HG03378 (cell line): Measurements from ENCODE around the gene AUP1.

Source experiments
- ATAC-seq: cut with Tn5 transposase; IDR thresholded peaks from one replicate; pipeline ENCODE4 v1.9.1; 2021; ENCODE audit warnings: mild to moderate bottlenecking, moderate library complexity; ENCODE audit not compliant: unreplicated experiment

The AUP1 gene

DNA sequence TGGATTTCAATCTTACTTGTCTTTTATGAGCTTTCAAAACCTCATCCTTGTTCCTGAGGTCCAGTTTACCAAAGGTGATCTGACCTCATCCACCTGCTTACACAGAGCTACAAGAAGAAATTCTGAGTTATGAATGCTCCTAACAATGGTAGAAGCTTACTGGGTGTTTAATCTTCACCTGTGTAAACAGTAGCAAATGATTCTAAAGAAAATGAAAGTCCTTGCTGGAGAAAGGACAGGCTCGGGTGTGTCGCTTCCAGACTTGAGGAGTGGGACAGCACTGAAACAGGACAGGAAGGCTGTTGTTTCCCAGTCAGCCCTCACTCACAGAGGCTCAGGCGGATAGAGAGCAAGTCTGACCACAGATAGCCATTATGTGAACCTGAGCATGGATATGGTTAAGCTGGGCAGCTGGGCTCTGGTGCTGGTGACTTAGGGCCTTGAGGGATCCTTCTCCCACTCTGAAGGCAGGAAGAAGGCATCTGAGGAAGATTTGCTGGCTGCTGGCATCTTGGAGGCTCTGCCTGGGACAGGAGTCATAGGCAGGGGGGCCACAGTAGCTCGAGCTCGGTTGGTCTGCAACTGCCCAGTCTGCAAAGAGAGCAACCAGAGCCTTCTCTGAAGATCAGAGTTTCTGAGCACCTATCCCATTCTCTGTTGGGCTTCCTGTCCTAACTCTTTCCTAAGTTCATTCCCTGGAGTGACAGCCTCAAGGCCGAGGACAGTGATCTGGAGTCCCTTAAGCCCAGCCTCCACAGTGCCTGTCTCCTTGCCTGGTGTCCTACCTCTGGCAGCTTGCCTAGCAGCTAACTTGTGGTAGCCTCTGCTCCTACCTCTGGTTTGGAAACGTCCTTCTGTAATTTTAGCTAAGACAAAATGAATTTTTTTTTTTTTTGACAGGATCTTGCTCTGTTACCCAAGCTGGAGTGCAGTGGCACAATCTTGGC is 29.1 kb upstream of the AUP1 start:
- ATAC-seq = no peak

- ATAC-seq = no peak
These were observed 27.4 kb upstream of the AUP1 start for GRCh38 chr2:74556831-74557370.

GRCh38 chr2:74556159-74556558 is 26.7 kb upstream of the AUP1 start:
- no peak for ATAC-seq

DNA sequence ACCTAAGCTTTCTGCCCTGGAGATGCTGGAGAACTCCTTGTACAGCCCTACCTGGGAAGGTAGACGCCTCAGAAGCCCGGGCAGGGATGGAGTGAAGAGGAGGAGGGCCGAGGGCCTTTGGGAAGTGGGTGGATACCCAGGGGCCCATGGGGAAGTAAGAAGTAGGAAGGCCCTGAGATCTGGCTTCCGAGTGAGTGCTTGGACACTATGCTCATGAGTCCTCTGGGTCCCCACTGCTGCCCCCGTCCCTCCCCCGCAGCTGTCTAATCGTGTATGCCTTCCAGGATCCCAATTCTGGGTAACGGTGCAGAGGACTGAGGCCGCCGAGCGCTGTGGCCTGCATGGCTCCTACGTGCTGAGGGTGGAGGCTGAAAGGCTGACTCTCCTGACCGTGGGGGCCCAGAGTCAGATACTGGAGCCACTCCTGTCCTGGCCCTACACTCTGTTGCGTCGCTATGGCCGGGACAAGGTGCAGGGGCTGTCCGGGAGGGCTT is 26.2 kb upstream of the AUP1 start:
- no peak for ATAC-seq

DNA sequence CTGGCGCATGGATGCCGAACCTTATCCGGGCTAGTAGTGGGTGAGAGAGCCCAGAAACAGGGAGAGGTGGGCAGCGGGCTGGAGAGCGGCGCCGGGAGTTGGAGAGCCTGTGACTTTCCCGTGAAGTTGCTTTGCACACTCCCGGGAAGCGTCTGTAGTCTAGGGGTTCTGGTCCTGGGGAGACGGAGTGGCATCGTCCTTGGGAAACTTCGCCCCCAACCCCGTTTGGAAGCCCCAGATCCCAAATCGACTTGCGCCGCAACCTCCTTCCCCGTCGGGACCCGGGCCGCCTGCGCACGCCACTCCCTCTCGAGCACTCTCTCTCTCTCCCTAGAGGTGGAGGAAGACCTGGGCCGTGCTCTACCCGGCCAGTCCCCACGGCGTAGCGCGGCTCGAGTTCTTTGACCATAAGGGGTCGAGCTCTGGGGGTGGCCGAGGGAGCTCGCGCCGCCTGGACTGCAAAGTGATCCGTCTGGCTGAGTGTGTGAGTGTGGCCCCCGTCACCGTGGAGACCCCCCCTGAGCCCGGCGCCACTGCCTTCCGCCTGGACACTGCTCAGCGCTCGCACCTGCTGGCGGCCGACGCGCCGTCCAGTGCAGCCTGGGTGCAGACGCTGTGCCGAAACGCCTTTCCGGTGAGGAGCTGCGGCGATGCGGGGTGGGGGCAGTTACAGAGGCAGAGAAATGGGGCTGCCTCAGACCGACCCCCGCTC is 25.5 kb upstream of the AUP1 start:
- ATAC-seq = no peak

DNA sequence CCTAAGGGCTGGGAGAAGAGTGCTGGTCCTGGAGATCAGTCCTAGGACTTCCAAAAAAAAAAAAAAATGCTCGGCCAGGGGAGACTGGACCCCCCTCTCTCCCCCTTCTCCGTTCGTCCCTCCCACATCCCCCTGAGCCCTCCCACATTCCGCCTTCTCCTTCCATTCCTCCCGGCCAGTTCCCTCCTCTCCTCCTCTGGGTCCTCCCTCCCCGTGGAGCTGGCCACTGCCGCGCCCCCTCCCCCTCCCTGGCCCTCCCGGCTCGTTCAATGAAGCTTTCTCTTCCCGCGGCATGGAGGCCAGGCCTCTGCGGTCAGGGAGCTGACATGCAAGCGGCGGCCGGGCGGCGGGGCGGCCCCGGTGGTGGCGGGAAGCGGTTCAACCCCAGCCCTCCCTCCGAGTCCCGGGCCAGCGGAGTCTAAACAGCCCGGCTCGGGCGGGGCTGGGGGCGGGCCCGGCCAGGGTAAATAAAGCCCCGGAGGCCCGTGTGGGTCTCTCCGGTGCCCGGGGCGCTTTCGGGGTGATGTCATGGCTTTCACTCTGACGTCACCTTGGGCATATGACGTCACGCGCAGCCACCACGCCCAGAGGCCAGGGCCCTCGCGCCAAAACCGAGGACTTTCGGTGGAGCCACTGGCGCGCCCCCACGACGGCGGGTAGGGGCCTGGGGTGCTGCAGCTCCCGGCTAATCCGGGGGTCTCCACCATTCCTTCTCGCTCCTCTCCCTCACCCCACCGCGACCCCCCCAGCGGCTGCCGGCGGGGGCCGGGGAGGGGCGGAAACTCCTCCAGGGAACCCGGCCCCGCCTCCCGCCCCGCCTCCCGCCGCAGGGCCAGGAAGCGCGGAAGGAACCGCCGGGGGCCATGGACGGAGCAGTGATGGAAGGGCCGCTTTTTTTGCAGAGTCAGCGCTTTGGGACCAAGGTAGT is 24.6 kb upstream of the AUP1 start, which contains the start of the genes DOK1 and LOXL3:
Gene DOK1 (plus strand): TSS at position 829 of the 928 bp plus-strand sequence. CDS start 35 bp downstream, at position 864.
Gene LOXL3 (minus strand): TSS at position 51 of the 928 bp plus-strand sequence. CDS start 1,308 bp downstream, outside the sequence.
- ATAC-seq = no peak

DNA sequence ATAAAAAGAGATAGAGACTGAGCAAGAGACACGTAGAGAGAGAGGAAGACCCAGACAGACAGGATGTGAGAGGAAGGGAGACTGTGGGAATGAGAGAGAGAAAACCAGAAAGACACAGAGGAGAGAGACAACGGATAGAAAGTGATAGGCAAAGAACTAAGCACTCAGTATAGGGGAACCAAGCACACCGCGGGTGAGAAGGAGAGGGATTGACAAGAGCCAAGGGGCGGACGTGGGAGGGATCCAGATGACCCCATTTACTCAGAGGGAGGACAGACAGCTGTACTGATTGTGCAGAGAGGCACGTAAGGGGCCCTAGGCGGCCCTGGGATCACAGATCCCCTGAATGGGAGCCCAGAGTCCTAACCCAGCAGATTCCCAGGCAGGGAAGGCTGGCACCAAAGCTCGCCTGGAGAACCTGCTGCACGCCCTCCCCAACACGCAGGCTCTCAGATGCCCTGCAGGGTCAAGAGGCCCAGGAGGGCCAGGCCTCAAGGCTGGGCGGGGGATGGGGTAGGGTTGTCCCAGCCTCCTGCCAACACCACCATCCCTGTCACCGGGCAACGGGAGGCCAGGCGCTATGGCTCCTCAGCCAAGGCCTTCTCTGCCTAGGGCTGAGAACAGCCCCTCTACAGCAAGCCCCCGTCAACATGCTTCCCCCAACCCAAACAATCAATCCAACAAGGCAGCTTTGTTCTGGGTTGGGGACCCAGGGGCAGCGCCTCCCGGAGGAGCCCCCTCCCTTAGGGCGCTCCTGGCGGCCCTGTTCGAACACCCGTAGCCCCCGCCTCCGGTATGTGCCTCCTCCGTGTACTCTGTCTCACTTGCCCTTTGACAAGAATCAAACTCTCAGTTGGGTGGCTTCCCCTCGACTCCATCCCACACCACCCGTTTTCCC is 23.7 kb upstream of the AUP1 start:
- ATAC-seq = peak; percentile 24

DNA sequence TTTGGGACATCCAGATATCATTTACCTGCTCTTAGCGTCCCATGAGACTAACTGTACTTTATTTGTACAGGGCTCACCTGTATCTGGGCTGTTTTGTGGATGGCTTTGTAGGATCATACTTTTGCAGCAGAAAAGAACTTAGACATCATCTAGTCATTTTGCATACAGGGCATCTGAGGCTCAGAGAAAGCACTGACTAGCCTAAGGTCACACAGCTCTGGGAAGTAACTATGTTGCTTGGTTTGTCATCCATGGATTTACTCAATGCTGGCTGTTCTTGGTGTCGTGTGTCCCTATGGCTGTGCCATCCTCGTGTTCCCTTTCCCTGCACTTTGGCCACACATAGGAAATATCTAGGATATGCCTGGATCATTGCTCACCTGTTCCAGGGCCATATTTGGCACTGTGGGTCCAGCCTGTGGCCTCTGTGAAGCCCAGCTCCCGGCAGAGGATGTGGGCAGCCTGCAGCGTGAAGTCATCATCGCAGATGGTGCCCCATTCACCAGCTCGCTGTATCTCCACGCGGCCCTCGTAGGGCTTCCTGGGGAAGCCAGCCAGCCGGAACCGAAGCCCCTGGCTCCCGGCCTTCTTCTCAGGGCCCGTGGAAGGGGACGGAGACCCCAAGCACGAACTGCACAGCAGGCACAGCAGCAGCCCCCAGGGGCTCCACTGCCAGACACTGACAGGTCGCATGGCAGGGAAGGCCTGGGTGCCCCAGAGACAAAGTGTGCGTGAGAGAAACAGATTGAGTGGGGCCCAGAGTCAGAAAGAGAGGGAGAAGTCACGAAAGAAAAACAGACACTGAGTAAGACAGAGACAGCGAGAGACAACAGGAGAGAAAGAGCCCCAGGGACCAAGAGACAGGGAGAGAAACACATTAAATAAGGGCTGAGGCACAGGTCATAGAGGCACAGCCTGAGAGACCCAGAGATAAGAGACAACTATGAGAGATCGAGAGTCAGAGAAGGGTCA is 22.7 kb upstream of the AUP1 start:
- peak; percentile 31 for ATAC-seq

GRCh38 chr2:74551530-74551929 is 22.0 kb upstream of the AUP1 start:
- no peak for ATAC-seq

GRCh38 chr2:74550231-74550630 is 20.7 kb upstream of the AUP1 start:
- no peak for ATAC-seq

DNA sequence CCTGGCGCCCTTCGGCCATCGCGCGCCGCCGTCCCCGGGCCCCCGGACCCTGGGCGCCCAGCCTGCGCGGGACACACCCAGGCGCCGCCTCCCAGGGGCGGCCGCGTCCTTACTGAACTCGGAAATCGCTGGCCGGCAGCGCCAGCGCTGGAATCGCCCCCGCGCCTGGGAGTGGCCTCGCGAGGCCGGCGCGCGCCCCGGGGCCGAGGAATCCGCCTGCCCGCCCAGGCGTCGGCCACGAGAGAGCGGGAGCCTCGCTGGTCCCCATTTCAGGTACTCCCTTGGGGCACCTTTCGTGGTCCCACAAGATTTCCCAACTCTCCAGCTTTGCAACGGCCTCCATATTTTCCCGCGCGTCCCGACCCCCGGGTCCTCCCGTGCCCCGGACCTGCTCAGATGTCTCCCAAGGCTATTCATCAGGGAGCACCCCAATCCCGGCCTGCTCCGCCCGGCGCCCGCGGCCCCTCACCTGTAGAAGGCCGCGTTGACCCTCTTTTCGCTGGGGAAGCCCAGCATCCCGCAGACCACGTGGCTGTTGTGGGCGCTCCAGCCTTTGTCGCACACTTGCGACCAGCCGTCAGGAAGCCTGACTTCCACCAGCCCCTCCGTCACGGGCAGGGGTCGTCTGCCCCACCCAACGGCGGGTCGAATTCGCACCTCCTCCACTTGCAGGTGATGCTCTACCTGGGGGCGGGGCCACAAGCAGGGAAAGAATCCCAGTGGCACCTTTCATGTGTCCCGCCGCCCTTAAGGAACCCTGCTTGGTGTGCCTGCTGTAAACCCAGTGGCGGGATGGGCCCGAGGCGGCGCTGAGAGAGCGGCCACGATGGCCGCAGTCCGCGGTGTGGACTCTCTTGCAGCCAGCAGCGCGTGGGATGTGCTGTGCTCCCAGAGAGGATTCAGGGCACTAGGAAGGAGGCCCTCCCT is 19.7 kb upstream of the AUP1 start:
- ATAC-seq = no peak

DNA sequence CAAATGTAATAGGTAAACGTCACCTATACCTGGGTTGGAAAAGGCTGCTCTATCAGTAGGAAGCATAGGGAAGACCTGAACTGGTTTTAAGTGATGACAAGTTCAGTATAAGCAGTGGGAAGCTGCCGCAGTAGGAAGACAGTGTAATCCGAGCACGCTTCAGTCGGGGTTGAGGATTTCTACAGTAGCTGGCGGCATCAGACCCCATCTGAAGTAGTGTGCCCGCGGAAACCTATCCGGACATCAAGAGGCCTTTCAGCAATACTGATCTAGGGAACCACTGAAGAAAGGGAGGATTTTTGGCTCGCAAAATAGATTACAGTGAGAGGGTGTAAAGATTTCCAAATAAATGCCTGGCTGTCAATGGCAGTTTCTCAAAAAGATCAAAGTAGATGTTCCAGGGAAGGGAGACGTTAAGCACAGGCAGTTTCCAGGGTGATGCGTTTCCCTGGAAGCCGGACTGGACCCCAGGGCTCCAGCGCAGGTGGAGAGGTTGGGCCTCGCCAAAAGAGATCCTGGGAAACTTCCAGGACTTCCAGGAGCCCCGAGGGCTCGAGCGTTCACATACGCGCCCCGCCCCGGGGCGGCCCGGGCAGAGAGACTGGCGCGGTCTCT is 18.9 kb upstream of the AUP1 start:
- ATAC-seq = no peak

DNA sequence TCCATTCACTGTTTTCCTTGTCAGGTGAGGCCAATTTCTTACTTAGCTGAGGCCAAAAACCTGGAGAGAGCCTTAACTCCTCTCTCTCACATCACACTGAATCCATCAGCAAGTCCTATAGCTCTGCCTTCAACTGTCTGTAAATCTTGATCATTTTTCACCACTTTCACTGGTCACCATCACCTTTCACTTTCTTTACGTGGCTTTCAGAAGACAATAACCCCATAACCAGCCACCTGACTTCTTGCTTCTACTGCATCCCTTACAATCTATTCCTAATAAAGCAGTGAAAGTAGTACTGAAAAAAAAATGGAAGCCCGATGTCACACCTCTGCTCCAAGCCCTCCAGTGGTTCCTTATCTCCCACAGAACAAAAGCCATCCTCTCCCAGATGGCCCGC is 16.5 kb upstream of the AUP1 start:
- no peak for ATAC-seq

- no peak for ATAC-seq
These were observed 15.1 kb upstream of the AUP1 start for GRCh38 chr2:74544634-74545033.

DNA sequence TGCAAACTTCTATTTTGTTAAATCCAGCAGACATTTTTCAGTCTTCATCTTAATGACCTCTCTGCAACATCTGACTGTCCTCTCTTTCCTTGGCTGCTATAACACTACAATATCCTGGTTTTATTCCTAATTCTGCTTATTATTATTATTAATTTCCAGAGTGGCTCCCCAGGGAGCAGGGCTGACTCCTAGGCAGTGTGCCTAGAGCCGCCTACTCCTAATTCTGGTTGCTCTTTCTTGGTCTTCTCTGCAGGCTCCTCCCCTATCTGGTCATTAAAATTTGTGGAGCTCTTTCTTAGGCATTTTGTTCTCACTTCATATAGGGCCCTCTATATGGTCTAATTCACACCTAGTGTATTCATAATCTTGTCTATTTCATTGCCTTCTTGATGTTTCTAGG is 13.5 kb upstream of the AUP1 start:
- no peak for ATAC-seq

- no peak for ATAC-seq
These were observed 10.8 kb upstream of the AUP1 start for GRCh38 chr2:74540291-74540690.

DNA sequence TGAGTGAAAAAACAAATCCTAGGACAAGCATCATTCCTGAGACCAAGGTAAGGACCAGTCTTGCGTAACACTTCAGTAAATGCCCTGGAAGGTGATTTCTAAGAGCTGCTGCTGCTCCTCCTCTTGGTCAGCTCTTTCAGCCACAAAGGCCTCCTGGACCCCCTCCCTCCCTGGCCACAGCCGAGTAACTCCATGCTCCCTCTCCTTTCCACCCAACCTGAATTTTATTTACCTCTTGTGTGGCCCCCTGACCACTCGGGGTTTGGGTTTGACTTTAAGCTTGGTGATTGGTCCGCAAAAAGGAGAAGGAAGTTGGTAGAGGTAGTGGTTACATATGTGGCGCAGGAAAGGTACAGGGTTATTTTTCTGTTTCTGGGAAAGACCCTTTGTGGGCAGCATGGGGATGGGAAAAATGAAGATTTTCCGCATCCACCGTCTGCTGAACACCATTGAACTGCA is 9.4 kb upstream of the AUP1 start:
- ATAC-seq = peak; percentile 50
